CD4-positive, alpha-beta T cell treated with Interleukin-1 beta for 1 hour (primary cell): ENCODE results near the gene ASB16.
A peak's percentile ranks its signal among the peaks of the same experiment; 100 is the strongest.
"Not testable (repeated sequence)": the region's sequence is repeated elsewhere in the genome, so short reads cannot be mapped to it uniquely, and the experiment has no call there.

ENCODE experiments used
- DNase-seq, 2 donors: peaks; one replicate each; pipeline ENCODE4 v3.0.0-alpha.2; 2020 to 2022

Gene ASB16, protein sequence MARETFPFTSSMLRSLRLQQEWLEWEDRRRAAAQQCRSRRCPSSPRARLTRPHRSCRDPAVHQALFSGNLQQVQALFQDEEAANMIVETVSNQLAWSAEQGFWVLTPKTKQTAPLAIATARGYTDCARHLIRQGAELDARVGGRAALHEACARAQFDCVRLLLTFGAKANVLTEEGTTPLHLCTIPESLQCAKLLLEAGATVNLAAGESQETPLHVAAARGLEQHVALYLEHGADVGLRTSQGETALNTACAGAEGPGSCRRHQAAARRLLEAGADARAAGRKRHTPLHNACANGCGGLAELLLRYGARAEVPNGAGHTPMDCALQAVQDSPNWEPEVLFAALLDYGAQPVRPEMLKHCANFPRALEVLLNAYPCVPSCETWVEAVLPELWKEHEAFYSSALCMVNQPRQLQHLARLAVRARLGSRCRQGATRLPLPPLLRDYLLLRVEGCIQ

DNA sequence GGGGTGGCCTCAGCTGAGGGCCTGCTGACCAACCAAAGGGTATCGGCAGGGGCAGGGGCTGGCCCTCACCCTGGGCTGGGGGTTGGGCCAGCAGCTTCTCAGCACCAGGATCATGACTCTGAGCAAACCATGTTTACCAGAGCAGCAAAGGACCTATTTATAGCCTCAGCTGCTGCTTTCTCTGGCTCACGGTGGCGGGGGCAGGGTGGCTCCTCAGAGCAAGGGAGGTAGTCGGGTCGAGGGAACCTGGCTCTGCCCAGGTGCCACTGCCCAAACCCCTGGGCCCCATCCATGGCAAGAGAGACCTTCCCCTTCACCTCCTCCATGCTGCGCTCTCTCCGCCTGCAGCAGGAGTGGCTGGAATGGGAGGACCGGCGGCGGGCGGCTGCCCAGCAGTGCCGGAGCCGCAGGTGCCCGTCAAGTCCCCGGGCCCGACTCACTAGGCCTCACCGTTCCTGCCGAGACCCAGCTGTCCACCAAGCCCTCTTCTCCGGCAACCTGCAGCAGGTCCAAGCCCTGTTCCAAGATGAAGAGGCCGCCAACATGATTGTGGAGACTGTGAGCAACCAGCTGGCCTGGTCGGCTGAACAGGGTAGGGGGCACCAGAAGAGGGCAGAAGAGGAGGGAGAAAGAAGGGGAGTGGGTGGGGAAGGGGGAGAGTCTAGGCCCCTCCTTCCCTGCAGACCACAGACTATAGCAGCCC lies at the start of gene ASB16:
ASB16 (plus strand) TSS at position 206 of the 703 bp plus-strand sequence; CDS start at position 292, 86 bp downstream.
- DNase-seq: no peak

GRCh38 chr17:44120851-44121605 lies 49.5 kb upstream of the ASB16 start:
- DNase-seq: no peak

DNA sequence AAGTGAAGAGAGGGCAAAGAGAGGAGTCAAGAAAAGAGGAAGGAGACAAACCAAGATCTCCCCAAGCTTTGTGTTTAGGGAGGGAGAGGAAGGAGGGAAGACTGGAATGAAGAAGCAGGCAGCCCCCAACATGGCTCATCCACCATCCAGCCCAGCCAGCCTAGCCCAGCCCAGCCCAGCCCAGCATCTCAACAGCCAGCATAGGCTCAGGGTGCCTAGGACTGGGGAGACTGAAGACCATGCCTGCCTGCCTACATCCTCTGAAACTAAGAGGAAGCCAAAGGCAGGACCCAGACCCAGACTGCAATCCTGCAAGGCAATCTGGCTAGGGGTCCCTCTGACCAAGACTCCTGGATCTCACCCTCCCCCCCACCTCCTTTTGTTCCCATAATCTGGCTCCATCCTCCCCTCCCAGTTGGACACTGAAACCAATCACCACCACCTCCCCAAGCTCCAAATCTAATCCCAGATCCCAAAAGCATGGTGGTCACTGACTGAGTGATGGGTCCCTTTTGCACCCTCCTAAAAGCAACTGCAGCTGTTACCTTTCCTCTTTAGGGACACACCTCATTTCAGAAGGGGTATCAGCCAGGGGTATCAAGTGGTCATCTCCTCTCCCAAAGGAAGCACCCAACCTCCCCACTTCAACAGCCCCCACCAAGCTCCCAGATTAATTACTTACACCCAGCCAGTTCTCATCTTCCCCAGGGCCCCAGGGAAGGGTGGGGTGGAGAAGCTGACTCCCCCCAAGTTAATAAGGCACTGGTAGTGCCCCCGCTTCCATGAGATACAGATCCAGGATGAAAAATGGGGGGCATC lies 48.3 kb upstream of the ASB16 start:
- no peak for DNase-seq

DNA sequence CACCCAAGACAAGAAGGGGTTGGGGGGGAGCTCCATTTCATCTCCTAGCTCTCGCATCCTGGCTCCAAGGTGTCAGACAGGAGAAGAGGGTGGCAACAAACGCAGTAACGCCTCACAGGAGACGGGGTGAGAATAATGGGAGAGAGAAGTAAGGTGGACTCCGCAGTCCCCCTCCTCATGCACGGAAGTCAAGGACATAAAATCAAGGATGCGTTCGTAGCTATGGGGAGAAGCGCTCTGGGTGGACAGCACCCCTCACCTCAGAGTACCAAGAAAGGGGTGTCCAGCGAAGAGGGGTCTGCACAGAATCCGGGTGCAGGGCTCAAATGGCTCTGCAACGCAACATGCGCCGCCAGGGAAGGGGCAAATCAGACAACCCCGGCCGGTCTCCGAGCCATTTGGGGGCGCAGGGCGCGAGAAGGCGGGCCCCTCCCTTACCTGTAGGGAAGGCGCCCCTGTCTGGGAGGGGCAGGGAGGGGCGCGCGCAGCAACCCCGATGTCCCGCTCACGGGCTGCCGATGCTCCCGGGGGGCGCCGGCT lies 47.6 kb upstream of the ASB16 start:
- DNase-seq: peak in 1 of 2 donors; percentile 22

- peak; percentile 95 for DNase-seq
Measured at GRCh38 chr17:44123356-44124117, 47.0 kb upstream of the ASB16 start, which contains the start of gene HDAC5. Gene HDAC5, minus strand, starts transcription at chr17:44123641. Its CDS starts 6,126 bp downstream, at chr17:44117515.

- DNase-seq: no peak
Measured at GRCh38 chr17:44124118-44124438, 46.4 kb upstream of the ASB16 start.

DNA sequence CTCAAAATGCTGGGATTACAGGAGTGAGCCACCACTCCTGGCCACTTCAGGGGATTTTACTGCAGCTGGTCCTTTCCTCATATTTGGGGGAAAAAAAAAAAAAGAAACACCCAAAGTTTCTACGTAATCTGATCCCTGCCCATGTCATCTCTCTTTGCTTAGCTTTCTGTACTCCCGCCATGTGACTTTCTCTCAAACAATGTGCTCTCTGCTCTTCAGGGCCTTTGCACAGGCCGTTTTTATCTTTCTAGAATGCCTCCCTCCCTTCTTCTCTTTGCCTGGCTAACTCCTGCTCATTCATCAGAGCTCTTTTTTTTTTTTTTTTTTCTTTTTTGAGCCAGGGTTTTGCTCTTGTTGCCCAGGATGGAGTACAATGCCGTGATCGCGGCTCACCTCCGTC lies 42.1 kb upstream of the ASB16 start:
- no peak for DNase-seq

DNA sequence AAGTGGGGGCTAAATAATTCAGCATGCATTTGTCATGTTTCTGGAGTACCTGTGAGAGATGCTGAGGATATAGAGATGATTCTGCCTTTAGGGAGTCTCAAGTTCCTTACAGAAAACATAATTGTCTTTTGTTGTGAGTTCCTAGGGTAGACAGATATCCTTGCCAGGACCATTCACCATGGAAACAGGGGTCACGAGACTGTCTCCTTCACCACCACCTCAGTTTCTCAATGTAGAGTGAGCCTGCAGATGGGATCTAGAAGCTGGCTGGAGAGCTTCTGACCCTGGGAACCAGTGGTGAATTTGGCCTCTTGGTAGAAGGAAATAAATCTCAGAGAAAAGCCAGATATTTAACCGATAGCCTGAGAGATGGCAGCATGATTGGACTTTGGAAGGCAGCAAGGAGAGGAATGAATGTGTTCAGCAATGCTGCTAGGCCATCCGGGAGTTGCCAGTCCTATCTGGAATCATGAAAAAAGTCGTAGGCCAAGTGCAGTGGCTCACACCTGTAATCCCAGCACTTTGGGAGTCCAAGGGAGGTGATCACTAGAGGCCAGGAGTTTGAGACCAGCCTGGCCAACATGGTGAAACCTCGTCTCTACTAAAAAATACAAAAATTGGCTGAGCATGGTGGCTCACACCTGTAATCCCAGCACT lies 39.7 kb upstream of the ASB16 start:
- DNase-seq: no peak

DNA sequence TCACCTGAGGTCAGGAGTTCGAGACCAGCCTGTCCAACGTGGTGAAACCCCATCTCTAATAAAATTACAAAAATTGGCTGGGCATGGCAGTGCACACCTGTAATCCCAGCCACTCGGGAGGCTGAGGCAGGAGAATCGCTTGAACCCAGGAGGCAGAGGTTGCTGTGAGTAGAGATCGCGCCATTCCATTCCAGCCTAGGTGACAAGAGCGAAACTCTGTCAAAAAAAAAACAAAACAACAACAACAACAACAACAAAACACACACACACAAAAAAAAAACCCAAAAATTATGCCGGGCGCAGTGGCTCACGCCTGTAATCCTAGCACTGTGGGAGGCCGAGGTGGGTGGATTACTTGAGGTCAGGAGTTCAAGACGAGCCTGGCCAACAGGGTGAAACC lies 39.1 kb upstream of the ASB16 start:
- not testable (repeated sequence) for DNase-seq

DNA sequence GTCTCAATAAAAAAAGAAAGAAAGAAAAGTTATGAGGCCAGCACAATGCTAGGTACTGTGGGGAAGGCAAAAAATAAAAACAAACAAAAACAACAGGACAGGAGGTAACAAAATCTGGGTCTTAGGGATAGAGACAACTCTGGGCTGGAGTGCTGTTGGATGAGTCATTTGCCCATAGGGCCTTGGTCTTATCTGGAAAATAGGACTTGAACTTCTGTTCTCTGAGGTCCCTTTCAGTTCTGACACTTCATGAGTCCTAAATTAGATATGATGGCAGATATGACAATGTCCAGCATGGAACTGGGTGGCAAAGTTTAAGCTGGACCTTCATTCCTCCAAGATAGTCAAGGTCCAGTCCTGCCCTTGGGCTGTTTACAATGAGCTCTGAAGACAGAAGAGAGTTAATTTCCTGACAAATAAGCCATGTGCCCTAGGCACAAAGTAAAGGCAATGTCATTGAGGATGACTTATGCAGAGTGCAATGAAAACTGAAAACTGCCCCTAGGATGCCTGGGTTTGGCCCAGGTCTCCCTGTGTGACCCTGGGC lies 38.2 kb upstream of the ASB16 start:
- DNase-seq: no peak

GRCh38 chr17:44133918-44134476 lies 36.5 kb upstream of the ASB16 start:
- no peak for DNase-seq

- DNase-seq: no peak
Measured at GRCh38 chr17:44134752-44135568, 35.5 kb upstream of the ASB16 start.

GRCh38 chr17:44137891-44138709 lies 32.4 kb upstream of the ASB16 start:
- peak in 1 of 2 donors; percentile 60 for DNase-seq

DNA sequence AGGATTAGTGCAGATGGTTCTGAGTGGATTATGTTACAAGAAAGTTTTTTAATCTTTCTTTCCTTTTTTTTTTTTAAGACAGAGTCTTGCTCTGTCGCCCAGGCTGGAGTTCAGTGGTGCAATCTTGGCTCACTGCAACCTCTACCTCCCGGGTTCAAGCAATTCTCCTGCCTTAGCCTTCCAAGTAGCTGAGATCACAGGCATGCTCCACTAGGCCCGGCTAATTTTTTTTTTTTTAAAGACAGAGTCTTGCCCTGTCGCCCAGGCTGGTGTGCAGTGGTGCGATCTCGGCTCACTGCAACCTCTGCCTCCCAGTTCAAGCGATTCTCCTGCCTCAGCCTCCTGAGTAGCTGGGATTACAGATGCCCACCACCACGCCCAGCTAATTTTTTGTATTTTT lies 26.6 kb upstream of the ASB16 start:
- not testable (repeated sequence) for DNase-seq

GRCh38 chr17:44144966-44145739 lies 25.4 kb upstream of the ASB16 start:
- no peak for DNase-seq

GRCh38 chr17:44146375-44147346 lies 23.8 kb upstream of the ASB16 start:
- DNase-seq: no peak
